Smooth muscle cell (in vitro differentiated cells): Measurements from ENCODE around the gene SNTG2. TPM values are rescaled to one million over a fixed set of nuclear protein-coding genes. Genes with fewer than 3 reads are reported as not detected.

Experiments used
- DNase-seq: peaks from one replicate; lab custom pipeline; 2025; ENCODE audit not compliant: unreplicated experiment; lab: John Stamatoyannopoulos, UW
- H2AFZ ChIP-seq: fragments of 200-600 bp; sonication (generic); 2 replicates; pipeline ENCODE4 v1.6.0; 2016; ENCODE audit warnings: antibody characterized with exemption, low read depth, mild to moderate bottlenecking
- H3F3A ChIP-seq: fragments of 200-600 bp; sonication (generic); 2 replicates; pipeline ENCODE4 v1.6.0; 2017; ENCODE audit warnings: antibody characterized with exemption, low read depth
- H3K27ac ChIP-seq: fragments of 200-600 bp; sonication (generic); 2 replicates; pipeline ENCODE4 v1.5.1; 2016; ENCODE audit warnings: low read depth, mild to moderate bottlenecking
- H3K27me3 ChIP-seq: fragments of 200-600 bp; sonication (generic); 2 replicates; pipeline ENCODE4 v1.6.1; 2016; ENCODE audit warnings: low read depth, mild to moderate bottlenecking
- H3K36me3 ChIP-seq: fragments of 200-600 bp; sonication (generic); 2 replicates; pipeline ENCODE4 v1.5.1; 2016; ENCODE audit warnings: low read depth
- H3K4me1 ChIP-seq: fragments of 200-600 bp; sonication (generic); 2 replicates; pipeline ENCODE4 v1.5.1; 2016; ENCODE audit warnings: low read depth
- H3K4me2 ChIP-seq: fragments of 200-600 bp; sonication (generic); 2 replicates; pipeline ENCODE4 v1.6.0; 2016; ENCODE audit warnings: mild to moderate bottlenecking
- H3K4me3 ChIP-seq: fragments of 200-600 bp; sonication (generic); 2 replicates; pipeline ENCODE4 v1.5.1; 2016; ENCODE audit warnings: mild to moderate bottlenecking
- H3K79me2 ChIP-seq: fragments of 200-600 bp; sonication (generic); 2 replicates; pipeline ENCODE4 v1.6.0; 2016; ENCODE audit warnings: low read depth, mild to moderate bottlenecking
- H3K9ac ChIP-seq: fragments of 200-600 bp; sonication (generic); 2 replicates; pipeline ENCODE4 v1.6.0; 2016; ENCODE audit warnings: low read depth
- H3K9me3 ChIP-seq: fragments of 200-600 bp; sonication (generic); replicated peaks from 2 replicates; pipeline ENCODE4 v1.5.1; 2016; ENCODE audit warnings: low read depth
- H4K20me1 ChIP-seq: fragments of 200-600 bp; sonication (generic); 2 replicates; pipeline ENCODE4 v1.6.0; 2016; ENCODE audit warnings: low read depth
- WGBS: methylation state at CpG from one replicate; pipeline ENCODE4 v1.1.7; 2016; ENCODE audit warnings: low lambda C conversion rate; 5-methylcytosine and 5-hydroxymethylcytosine counted together
- polyA plus RNA-seq: library from polyadenylated mRNA; unstranded; fragments of >200 nt; fragmentation: Nextera tagmentation; extraction: Ambion mirVana; gene quantifications from 2 replicates; pipeline ENCODE4 v1.2.1, GENCODE V29; 2016
- total RNA-seq: library from RNA; depleted of rRNA; stranded (reverse); fragments of >200 nt; gene quantifications from 2 replicates; pipeline ENCODE4 v1.2.3, GENCODE V29; 2014
- TF ChIP-seq, protein P1 (sequence below): fragments of 200-600 bp; sonication (generic); IDR thresholded peaks from 2 replicates; pipeline ENCODE4 v1.5.1; 2017; ENCODE audit warnings: borderline replicate concordance, mild to moderate bottlenecking, antibody characterized with exemption; ENCODE audit not compliant: insufficient read depth, poor library complexity, severe bottlenecking

Gene SNTG2
- total and polyA plus RNA-seq, 2 experiments from 2014 or later, result 0.56 TPM; not detected in 1

GRCh38 chr2:1371082-1371481 is 420.4 kb downstream of the SNTG2 start:
- Histone ChIP-seq H3K27me3 (no peaks in the 10 kb centered on the region), H2AFZ (no peak overlapping the region), H3K79me2 (no peaks in the 10 kb centered on the region), H3K4me2 (no peak overlapping the region), H3K4me3 (no peak overlapping the region), H3K4me1 (no peaks in the 10 kb centered on the region), H3K36me3 (no peaks in the 10 kb centered on the region), H3F3A (no peaks in the 10 kb centered on the region), H4K20me1 (no peaks in the 10 kb centered on the region), H3K9me3 (no peaks in the 10 kb centered on the region), H3K27ac (no peak overlapping the region), H3K9ac (no peak overlapping the region)
- TF ChIP-seq, protein P1, sequence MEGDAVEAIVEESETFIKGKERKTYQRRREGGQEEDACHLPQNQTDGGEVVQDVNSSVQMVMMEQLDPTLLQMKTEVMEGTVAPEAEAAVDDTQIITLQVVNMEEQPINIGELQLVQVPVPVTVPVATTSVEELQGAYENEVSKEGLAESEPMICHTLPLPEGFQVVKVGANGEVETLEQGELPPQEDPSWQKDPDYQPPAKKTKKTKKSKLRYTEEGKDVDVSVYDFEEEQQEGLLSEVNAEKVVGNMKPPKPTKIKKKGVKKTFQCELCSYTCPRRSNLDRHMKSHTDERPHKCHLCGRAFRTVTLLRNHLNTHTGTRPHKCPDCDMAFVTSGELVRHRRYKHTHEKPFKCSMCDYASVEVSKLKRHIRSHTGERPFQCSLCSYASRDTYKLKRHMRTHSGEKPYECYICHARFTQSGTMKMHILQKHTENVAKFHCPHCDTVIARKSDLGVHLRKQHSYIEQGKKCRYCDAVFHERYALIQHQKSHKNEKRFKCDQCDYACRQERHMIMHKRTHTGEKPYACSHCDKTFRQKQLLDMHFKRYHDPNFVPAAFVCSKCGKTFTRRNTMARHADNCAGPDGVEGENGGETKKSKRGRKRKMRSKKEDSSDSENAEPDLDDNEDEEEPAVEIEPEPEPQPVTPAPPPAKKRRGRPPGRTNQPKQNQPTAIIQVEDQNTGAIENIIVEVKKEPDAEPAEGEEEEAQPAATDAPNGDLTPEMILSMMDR, result no peak
- 89% methylated on average over 11 of the region's 11 CpGs for WGBS
- DNase-seq, result no peak

DNA sequence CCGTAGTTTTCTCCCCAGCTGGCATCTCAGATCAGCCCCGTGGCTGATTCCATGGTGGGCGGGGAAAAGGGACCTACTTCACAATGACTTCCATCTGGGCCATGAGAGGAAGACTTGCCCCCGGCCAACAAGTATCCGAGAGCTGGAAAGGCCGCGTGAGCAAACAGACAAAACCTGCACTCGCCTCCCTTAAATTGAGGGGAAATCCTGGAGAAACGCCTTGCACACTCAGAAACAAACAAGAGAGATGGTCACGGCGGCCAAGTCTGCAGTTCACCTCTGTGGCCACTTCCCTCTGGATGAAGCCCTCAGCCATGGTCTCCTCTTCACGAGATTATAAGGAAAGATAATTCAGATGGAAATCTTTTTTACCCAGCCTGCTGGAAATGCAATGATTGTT is 423.2 kb downstream of the SNTG2 start:
- no peaks in the 10 kb centered on the region for H3K4me1 ChIP-seq
- peaks cover 4% of the 10 kb centered on the region for H3K27me3 ChIP-seq
- H3K36me3 ChIP-seq, result no peaks in the 10 kb centered on the region
- no peak overlapping the region for H3K4me2 ChIP-seq
- H3K79me2 ChIP-seq, result no peaks in the 10 kb centered on the region
- WGBS, result 90% methylated on average over 12 of the region's 12 CpGs
- H3K27ac ChIP-seq, result no peak overlapping the region
- H3K9me3 ChIP-seq, result no peaks in the 10 kb centered on the region
- no peaks in the 10 kb centered on the region for H4K20me1 ChIP-seq
- no peak for DNase-seq
- H3K9ac ChIP-seq, result no peak overlapping the region
- H2AFZ ChIP-seq, result no peak overlapping the region
- no peak overlapping the region for H3K4me3 ChIP-seq
- H3F3A ChIP-seq, result no peaks in the 10 kb centered on the region
- TF ChIP-seq, protein P1, result no peak

GRCh38 chr2:1374287-1374686 is 423.6 kb downstream of the SNTG2 start:
- Histone ChIP-seq H3K36me3 (no peaks in the 10 kb centered on the region), H2AFZ (no peak overlapping the region), H3K9me3 (no peaks in the 10 kb centered on the region), H3K4me2 (no peak overlapping the region), H3F3A (no peaks in the 10 kb centered on the region), H3K27me3 (peaks cover 4% of the 10 kb centered on the region), H3K79me2 (no peaks in the 10 kb centered on the region), H3K4me1 (no peaks in the 10 kb centered on the region), H4K20me1 (no peaks in the 10 kb centered on the region), H3K9ac (no peak overlapping the region), H3K27ac (no peak overlapping the region), H3K4me3 (no peak overlapping the region)
- DNase-seq, result no peak
- WGBS, result 88% methylated on average over 11 of the region's 11 CpGs
- TF ChIP-seq, protein P1, result no peak

DNA sequence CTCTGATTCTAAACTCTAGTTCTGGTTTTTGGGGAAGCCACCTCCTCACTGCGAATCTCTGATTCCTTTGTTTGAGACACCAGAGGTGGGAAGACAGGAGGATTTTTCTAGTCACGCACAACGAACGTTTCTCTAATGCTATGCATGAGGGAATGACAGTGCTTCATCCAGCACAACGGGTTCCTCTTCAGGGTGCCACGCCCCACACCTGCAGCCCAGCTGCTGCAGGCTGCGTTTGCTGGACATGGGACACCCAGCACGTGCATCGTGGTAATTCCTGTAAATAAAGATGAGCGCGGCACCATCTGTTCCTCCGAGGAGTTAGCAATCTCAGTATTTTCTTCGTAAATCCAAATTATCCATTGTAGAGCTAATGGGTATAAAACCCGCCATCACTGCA is 425.1 kb downstream of the SNTG2 start:
- H3K27me3 ChIP-seq, result peaks cover 4% of the 10 kb centered on the region
- H2AFZ ChIP-seq, result no peak overlapping the region
- H4K20me1 ChIP-seq, result no peaks in the 10 kb centered on the region
- no peaks in the 10 kb centered on the region for H3F3A ChIP-seq
- no peak overlapping the region for H3K9ac ChIP-seq
- WGBS, result 90% methylated on average over 14 of the region's 14 CpGs
- TF ChIP-seq, protein P1, result no peak
- DNase-seq, result no peak
- H3K4me1 ChIP-seq, result no peaks in the 10 kb centered on the region
- H3K79me2 ChIP-seq, result no peaks in the 10 kb centered on the region
- H3K4me3 ChIP-seq, result no peak overlapping the region
- no peaks in the 10 kb centered on the region for H3K9me3 ChIP-seq
- H3K36me3 ChIP-seq, result no peaks in the 10 kb centered on the region
- no peak overlapping the region for H3K4me2 ChIP-seq
- H3K27ac ChIP-seq, result no peak overlapping the region
